ENCODE results near the gene DDIAS. TPM values are rescaled to one million over a fixed set of nuclear protein-coding genes. Genes with fewer than 3 reads are reported as not detected.
"Not testable (repeated sequence)": the region's sequence is repeated elsewhere in the genome, so short reads cannot be mapped to it uniquely, and the experiment has no call there.

Gene DDIAS
- total and polyA plus RNA-seq, 2 donors (not counting 3 experiments of a cell fraction or from before 2014, with no cell fraction given) = 4.5 to 9.2 TPM

DNA sequence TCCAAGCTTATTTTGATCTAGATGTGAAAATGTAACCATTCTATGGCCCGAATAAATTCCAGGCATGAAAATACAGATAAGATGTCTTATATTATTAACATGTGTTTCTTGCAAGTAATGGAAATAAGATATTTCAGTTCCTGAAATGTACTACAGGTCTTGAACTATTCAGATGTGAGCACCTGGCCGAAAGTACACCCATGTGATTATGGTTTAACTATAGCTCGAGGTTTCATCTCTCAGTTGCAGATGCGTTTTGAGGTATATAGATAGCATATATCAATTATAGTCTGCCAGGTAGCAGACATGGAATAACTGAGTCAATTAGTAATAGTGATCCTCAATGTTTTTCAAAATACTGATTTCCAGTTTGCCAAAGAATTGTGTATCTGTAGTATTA lies 68.3 kb downstream of the DDIAS start:
- no peaks in the 10 kb centered on the region for H3K9me3 ChIP-seq (replicated peaks; ENCODE audit: control insufficient read depth, insufficient read depth, low read length)
- dilution Hi-C loops (cut with MboI; ENCODE audit: extremely low pct_ligation_motif_present, low sequenced_read_pairs) (no loop called here), intact Hi-C loops (cut with micrococcal nuclease) (no loop called here)
- no peak overlapping the region for H3K4me2 ChIP-seq (ENCODE audit: insufficient read depth, low read length)
- no peak overlapping the region for H3K4me3 ChIP-seq (replicated peaks in 1 of 3; ENCODE audit: insufficient read depth in 1 of 3, low read depth in 1 of 3, low read length in 3 of 3)
- H3K27me3 ChIP-seq (ENCODE audit: control insufficient read depth in 2 of 2, insufficient read depth in 2 of 2, low read length in 2 of 2) = no peaks in the 10 kb centered on the region
- no TSS peak for BruUV-seq (replicated peaks)
- POLR2A ChIA-PET = no interaction called here
- H4K20me1 ChIP-seq (replicated peaks; ENCODE audit: control insufficient read depth, extremely low read depth, insufficient read depth, low read length) = no peaks in the 10 kb centered on the region
- FAIRE-seq (no peak), DNase-seq (ENCODE audit: low read depth, low spot score) (no peak)
- no peak for TF ChIP-seq FOS (IDR thresholded peaks at IDR 0.05; ENCODE audit: borderline replicate concordance, insufficient read depth, low read length)
- TF ChIP-seq MYC (IDR thresholded peaks at IDR 0.05; ENCODE audit: low read depth, low read length) = no peak
- TF ChIP-seq POLR2AphosphoS5 (IDR thresholded peaks at IDR 0.05; ENCODE audit: insufficient read depth, low read depth, low read length) = no peak
- TF ChIP-seq JUN (IDR thresholded peaks at IDR 0.05; ENCODE audit: borderline replicate concordance, insufficient read depth, insufficient read length, low read depth) = no peak
- TF ChIP-seq CTCF (IDR thresholded peaks at IDR 0.05; ENCODE audit: extremely low read depth in 1 of 2, insufficient read depth in 1 of 2, low read depth in 1 of 2, low read length in 2 of 2) = no peak
- no peak for TF ChIP-seq POLR2A (IDR thresholded peaks at IDR 0.05; ENCODE audit: low read depth, low read length)
- no peak for TF ChIP-seq GATA2 (IDR thresholded peaks at IDR 0.05; ENCODE audit: insufficient read depth, insufficient read length, low read depth, low read length)
- no peak for TF ChIP-seq EZH2 (IDR thresholded peaks at IDR 0.05; ENCODE audit: borderline replicate concordance, low read depth, low read length, severe bottlenecking)
- no peak for TF ChIP-seq MAX (IDR thresholded peaks at IDR 0.05; ENCODE audit: insufficient read depth, insufficient read length)
- no peak overlapping the region for H3K9ac ChIP-seq (replicated peaks; ENCODE audit: extremely low read depth, insufficient read depth, low read length)
- H3K9me1 ChIP-seq (replicated peaks; ENCODE audit: control insufficient read depth, extremely low read depth, insufficient read depth, low read length) = no peaks in the 10 kb centered on the region
- H2AFZ ChIP-seq (ENCODE audit: low read depth, low read length) = no peak overlapping the region
- H3K27ac ChIP-seq (ENCODE audit: insufficient read depth, low read depth, low read length) = no peak overlapping the region
- H3K4me1 ChIP-seq (ENCODE audit: control insufficient read depth, extremely low read depth, insufficient read depth, low read length) = no peaks in the 10 kb centered on the region
- no peaks in the 10 kb centered on the region for H3K79me2 ChIP-seq (ENCODE audit: control insufficient read depth, insufficient read depth, low read length)
- no peaks in the 10 kb centered on the region for H3K36me3 ChIP-seq (ENCODE audit: control insufficient read depth in 2 of 2, extremely low read depth in 1 of 2, insufficient read depth in 2 of 2, low read length in 2 of 2)
- CTCF ChIA-PET = no interaction called here

GRCh38 chr11:82970507-82971083 lies 69.1 kb downstream of the DDIAS start:
- H2AFZ ChIP-seq (ENCODE audit: low read depth, low read length); H3K27me3 ChIP-seq (ENCODE audit: control insufficient read depth in 2 of 2, insufficient read depth in 2 of 2, low read length in 2 of 2); H3K36me3 ChIP-seq (ENCODE audit: control insufficient read depth in 2 of 2, extremely low read depth in 1 of 2, insufficient read depth in 2 of 2, low read length in 2 of 2); intact Hi-C loops (cut with micrococcal nuclease); H3K4me3 ChIP-seq (replicated peaks in 1 of 3; ENCODE audit: insufficient read depth in 1 of 3, low read depth in 1 of 3, low read length in 3 of 3); H3K9ac ChIP-seq (replicated peaks; ENCODE audit: extremely low read depth, insufficient read depth, low read length); POLR2A ChIA-PET; H3K9me3 ChIP-seq (replicated peaks; ENCODE audit: control insufficient read depth, insufficient read depth, low read length); BruUV-seq (replicated peaks); FAIRE-seq; H3K4me2 ChIP-seq (ENCODE audit: insufficient read depth, low read length); H3K9me1 ChIP-seq (replicated peaks; ENCODE audit: control insufficient read depth, extremely low read depth, insufficient read depth, low read length); CTCF ChIA-PET; H3K27ac ChIP-seq (ENCODE audit: insufficient read depth, low read depth, low read length); H3K79me2 ChIP-seq (ENCODE audit: control insufficient read depth, insufficient read depth, low read length); H3K4me1 ChIP-seq (ENCODE audit: control insufficient read depth, extremely low read depth, insufficient read depth, low read length); dilution Hi-C loops (cut with MboI; ENCODE audit: extremely low pct_ligation_motif_present, low sequenced_read_pairs); H4K20me1 ChIP-seq (replicated peaks; ENCODE audit: control insufficient read depth, extremely low read depth, insufficient read depth, low read length); DNase-seq (ENCODE audit: low read depth, low spot score): not testable (repeated sequence)

GRCh38 chr11:82971519-82971946 lies 70.0 kb downstream of the DDIAS start:
- dilution Hi-C loops (cut with MboI; ENCODE audit: extremely low pct_ligation_motif_present, low sequenced_read_pairs); H3K9me3 ChIP-seq (replicated peaks; ENCODE audit: control insufficient read depth, insufficient read depth, low read length); H4K20me1 ChIP-seq (replicated peaks; ENCODE audit: control insufficient read depth, extremely low read depth, insufficient read depth, low read length); POLR2A ChIA-PET; H3K79me2 ChIP-seq (ENCODE audit: control insufficient read depth, insufficient read depth, low read length); intact Hi-C loops (cut with micrococcal nuclease); H3K27ac ChIP-seq (ENCODE audit: insufficient read depth, low read depth, low read length); H3K27me3 ChIP-seq (ENCODE audit: control insufficient read depth in 2 of 2, insufficient read depth in 2 of 2, low read length in 2 of 2); CTCF ChIA-PET; DNase-seq (ENCODE audit: low read depth, low spot score); H3K9me1 ChIP-seq (replicated peaks; ENCODE audit: control insufficient read depth, extremely low read depth, insufficient read depth, low read length); BruUV-seq (replicated peaks); H3K36me3 ChIP-seq (ENCODE audit: control insufficient read depth in 2 of 2, extremely low read depth in 1 of 2, insufficient read depth in 2 of 2, low read length in 2 of 2); H3K9ac ChIP-seq (replicated peaks; ENCODE audit: extremely low read depth, insufficient read depth, low read length); H3K4me1 ChIP-seq (ENCODE audit: control insufficient read depth, extremely low read depth, insufficient read depth, low read length); FAIRE-seq; H3K4me3 ChIP-seq (replicated peaks in 1 of 3; ENCODE audit: insufficient read depth in 1 of 3, low read depth in 1 of 3, low read length in 3 of 3); H2AFZ ChIP-seq (ENCODE audit: low read depth, low read length); H3K4me2 ChIP-seq (ENCODE audit: insufficient read depth, low read length): not testable (repeated sequence)
